GM12878 (cell line): ENCODE results near the gene ATP6V0A1. TPM values are rescaled to one million over a fixed set of nuclear protein-coding genes. Genes with fewer than 3 reads are reported as not detected.
"Not testable (repeated sequence)": the region's sequence is repeated elsewhere in the genome, so short reads cannot be mapped to it uniquely, and the experiment has no call there.

Experiments used
- ATAC-seq: fragments of 200-7000 bp; cut with Tn5 transposase; 3 replicates; pipeline ENCODE4 v1.9.1; 2020; ENCODE audit warnings: mild to moderate bottlenecking, moderate library complexity
- BruUV-seq: library from RNA; stranded (reverse); fragments of 400-500 nt; replicated peaks from 2 replicates; lab custom pipeline; 2021; lab: Mats Ljungman, UMichigan
- CTCF ChIA-PET: fragments of 300-600 bp; sonication (Branson Sonifier 250); formaldehyde crosslinking; extraction: SDS; loops from one replicate; lab custom pipeline; 2021; ENCODE audit warnings: inconsistent platforms; lab: Yijun Ruan, JAX
- POLR2A ChIA-PET: fragments of 350-600 bp; formaldehyde crosslinking; extraction: SDS; loops from one replicate; lab custom pipeline; 2021; ENCODE audit warnings: inconsistent platforms; lab: Charles Lee
- RAD21 ChIA-PET: fragments of 300-600 bp; sonication (Branson Sonifier 250); formaldehyde crosslinking; loops from one replicate; lab custom pipeline; 2023; ENCODE audit warnings: antibody characterized with exemption; ENCODE audit not compliant: unreplicated experiment; lab: Charles Lee
- SMC1A ChIA-PET: fragments of 300-600 bp; sonication (Branson Sonifier 250); formaldehyde crosslinking; loops from one replicate; lab custom pipeline; 2023; ENCODE audit not compliant: unreplicated experiment, uncharacterized antibody; lab: Charles Lee
- DNase-seq: peaks from one replicate; pipeline ENCODE4 v3.0.0-alpha.2; 2011; ENCODE audit warnings: low read depth, low spot score
- FAIRE-seq: peaks from 3 replicates; lab custom pipeline; 2011; peaks lifted over from hg19 to GRCh38; lab: Jason Lieb, UNC
- H2AFZ ChIP-seq: 2 replicates; pipeline ENCODE4 v1.6.0; 2011; ENCODE audit warnings: low read depth, low read length, control low read depth; ENCODE audit not compliant: control insufficient read depth
- H3K27ac ChIP-seq: 2 replicates; pipeline ENCODE4 v1.5.1; 2011; ENCODE audit warnings: control low read depth; ENCODE audit not compliant: control insufficient read depth, insufficient read depth
- H3K27me3 ChIP-seq, 2 experiments: replicated peaks in 1 of 2; 2 replicates each; pipeline versions ENCODE4 v1.6.0 to v1.6.1; 2011; ENCODE audit warnings: low read length in 1 of 2; ENCODE audit not compliant: control insufficient read depth in 2 of 2, insufficient read depth in 2 of 2
- H3K36me3 ChIP-seq, 2 experiments: 2 replicates each; pipeline ENCODE4 v1.5.1; 2011; ENCODE audit warnings: low read length in 1 of 2; ENCODE audit not compliant: control insufficient read depth in 2 of 2, insufficient read depth in 2 of 2
- H3K4me1 ChIP-seq: 2 replicates; pipeline ENCODE4 v1.6.1; 2011; ENCODE audit warnings: mild to moderate bottlenecking, low read length, moderate library complexity, mixed read lengths; ENCODE audit not compliant: control insufficient read depth, insufficient read depth
- H3K4me2 ChIP-seq: 2 replicates; pipeline ENCODE4 v1.6.0; 2011; ENCODE audit warnings: control low read depth; ENCODE audit not compliant: control insufficient read depth, insufficient read depth
- H3K4me3 ChIP-seq: fragments of 200-600 bp; sonication (generic); 2 replicates; pipeline ENCODE4 v1.5.1; 2016
- H3K79me2 ChIP-seq: 2 replicates; pipeline ENCODE4 v1.6.0; 2011; ENCODE audit warnings: low read length; ENCODE audit not compliant: control insufficient read depth, insufficient read depth
- H3K9ac ChIP-seq: 2 replicates; pipeline ENCODE4 v1.8.0; 2011; ENCODE audit warnings: low read length, control low read depth, mixed read lengths; ENCODE audit not compliant: control insufficient read depth, insufficient read depth
- H3K9me3 ChIP-seq: replicated peaks from 3 replicates; pipeline ENCODE4 v1.5.1; 2011; ENCODE audit warnings: mild to moderate bottlenecking, low read length; ENCODE audit not compliant: control insufficient read depth, insufficient read depth
- H4K20me1 ChIP-seq: 2 replicates; pipeline ENCODE4 v1.6.0; 2011; ENCODE audit not compliant: control insufficient read depth, insufficient read depth
- BHLHE40 ChIP-seq, 2 experiments: fragments of 450-650 bp in 1 of 2; IDR thresholded peaks; 2 replicates each; pipeline ENCODE4 v1.6.1; 2011 to 2017; ENCODE audit warnings: low read depth in 2 of 2, borderline replicate concordance in 1 of 2, improper control_type of control experiment in 1 of 2, low read length in 1 of 2, mild to moderate bottlenecking in 1 of 2
- CBX3 ChIP-seq: fragments of 200-600 bp; sonication (generic); IDR thresholded peaks from 2 replicates; pipeline ENCODE4 v1.6.1; 2016; ENCODE audit warnings: low read depth, borderline replicate concordance
- FOXK2 ChIP-seq: fragments of 450-650 bp; IDR thresholded peaks from 2 replicates; pipeline ENCODE4 v1.6.1; 2017; ENCODE audit warnings: mild to moderate bottlenecking, moderate library complexity
- IKZF1 ChIP-seq: fragments of 450-650 bp; conservative IDR thresholded peaks from 2 replicates; pipeline ENCODE4 v1.6.1; 2017; ENCODE audit warnings: antibody characterized with exemption, mild to moderate bottlenecking
- KLF5 ChIP-seq: fragments of 450-650 bp; IDR thresholded peaks from 2 replicates; pipeline ENCODE4 v1.6.1; 2014; ENCODE audit warnings: mild to moderate bottlenecking; ENCODE audit not compliant: partially characterized antibody
- MTA2 ChIP-seq: fragments of 450-650 bp; IDR thresholded peaks from 2 replicates; pipeline ENCODE4 v1.6.1; 2016; ENCODE audit warnings: low read depth, mild to moderate bottlenecking, moderate library complexity
- POLR2A ChIP-seq: IDR thresholded peaks from 2 replicates; pipeline ENCODE4 v1.6.1; 2011; ENCODE audit warnings: low read depth, mild to moderate bottlenecking, low read length
- SUZ12 ChIP-seq: fragments of 200-600 bp; sonication (generic); IDR thresholded peaks from one replicate; pipeline ENCODE4 v1.6.1; 2018; ENCODE audit warnings: antibody characterized with exemption, mild to moderate bottlenecking; ENCODE audit not compliant: unreplicated experiment
- ZNF384 ChIP-seq: IDR thresholded peaks from 2 replicates; pipeline ENCODE4 v1.6.1; 2012; ENCODE audit warnings: low read depth, mild to moderate bottlenecking, low read length, improper control_type of control experiment, borderline replicate concordance
- WGBS: methylation state at CpG from one replicate; pipeline ENCODE4 v1.1.6; 2016; ENCODE audit warnings: low lambda C conversion rate; ENCODE audit not compliant: insufficient replicate concordance, insufficient coverage; ENCODE audit errors: missing lambda C conversion rate; 5-methylcytosine and 5-hydroxymethylcytosine counted together
- in situ Hi-C: fragments of 300-500 bp; cut with MboI; formaldehyde crosslinking; loops from 9 replicates; pipeline ENCODE4 v1.14.3; 2018; ENCODE audit warnings: mixed read lengths
- intact Hi-C: fragments of 100-400 bp; cut with micrococcal nuclease; formaldehyde crosslinking; loops from one replicate; pipeline ENCODE4 v1.14.2; 2022; ENCODE audit not compliant: unreplicated experiment
- polyA plus RNA-seq, 11 experiments: library from polyadenylated mRNA; depleted of rRNA in 4 of 11; unstranded in 6 of 11; stranded (reverse) in 5 of 11; fragments of >200 nt; fragmentation: Nextera tagmentation in 4 of 11; fragmentation: Illumina TruSeq in 1 of 11; extraction: Ambion mirVana in 4 of 11; extraction: Trizol in 1 of 11; gene quantifications; 1 replicate in 1 of 11; 2 replicates in 10 of 11; pipeline versions ENCODE4 v1.2.1 to v1.2.3, GENCODE V29; 2011 to 2016; ENCODE audit warnings: inconsistent platforms in 2 of 11, missing spikeins in 2 of 11, low read depth in 1 of 11
- total RNA-seq, 4 experiments: library from RNA; depleted of rRNA in 3 of 4; stranded (reverse); fragments of >200 nt in 3 of 4; fragmentation: Illumina TruSeq in 1 of 4; extraction: Trizol in 1 of 4; gene quantifications; 2 replicates each; pipeline versions ENCODE4 v1.2.1 to v1.2.3, GENCODE V29; 2013 to 2021
- TF ChIP-seq, protein P1 (sequence below): fragments of 450-650 bp; IDR thresholded peaks from 2 replicates; pipeline ENCODE4 v1.6.1; 2017; ENCODE audit warnings: mild to moderate bottlenecking, low read depth, inconsistent platforms; ENCODE audit not compliant: poor library complexity, severe bottlenecking
- TF ChIP-seq, protein P2 (sequence below): IDR thresholded peaks from 2 replicates; pipeline ENCODE4 v1.6.1; 2012; ENCODE audit warnings: low read length, inconsistent platforms
- TF ChIP-seq, protein P3 (sequence below): fragments of 450-650 bp; IDR thresholded peaks from 2 replicates; pipeline ENCODE4 v1.6.1; 2014; ENCODE audit warnings: mild to moderate bottlenecking

Gene ATP6V0A1
- total and polyA plus RNA-seq, 10 of the 15 experiments (the other 5 are each of a cell fraction or from before 2014, with no cell fraction given), result 3.0 to 76.6 (median 30.9) TPM

DNA sequence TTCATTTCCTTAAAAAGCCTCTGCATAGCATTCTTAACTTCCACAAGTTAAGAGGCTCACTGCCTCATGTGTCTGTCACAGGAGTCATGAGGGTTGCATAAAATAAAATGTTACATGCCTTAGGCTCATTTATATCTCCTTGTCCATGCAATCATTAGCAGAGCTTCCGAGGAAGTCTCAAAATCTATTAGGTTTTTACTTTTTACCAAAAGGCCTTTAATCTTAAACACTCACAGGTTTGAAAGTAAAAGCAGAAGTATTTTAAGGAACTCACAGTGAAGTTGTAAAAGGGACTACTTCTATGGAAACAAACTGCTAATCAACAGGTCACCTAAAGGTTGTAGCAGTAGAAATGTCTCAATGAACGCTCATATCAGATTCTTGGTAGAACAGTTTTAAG lies 5.2 kb upstream of the ATP6V0A1 start (continued):
- TF ChIP-seq, protein P1, sequence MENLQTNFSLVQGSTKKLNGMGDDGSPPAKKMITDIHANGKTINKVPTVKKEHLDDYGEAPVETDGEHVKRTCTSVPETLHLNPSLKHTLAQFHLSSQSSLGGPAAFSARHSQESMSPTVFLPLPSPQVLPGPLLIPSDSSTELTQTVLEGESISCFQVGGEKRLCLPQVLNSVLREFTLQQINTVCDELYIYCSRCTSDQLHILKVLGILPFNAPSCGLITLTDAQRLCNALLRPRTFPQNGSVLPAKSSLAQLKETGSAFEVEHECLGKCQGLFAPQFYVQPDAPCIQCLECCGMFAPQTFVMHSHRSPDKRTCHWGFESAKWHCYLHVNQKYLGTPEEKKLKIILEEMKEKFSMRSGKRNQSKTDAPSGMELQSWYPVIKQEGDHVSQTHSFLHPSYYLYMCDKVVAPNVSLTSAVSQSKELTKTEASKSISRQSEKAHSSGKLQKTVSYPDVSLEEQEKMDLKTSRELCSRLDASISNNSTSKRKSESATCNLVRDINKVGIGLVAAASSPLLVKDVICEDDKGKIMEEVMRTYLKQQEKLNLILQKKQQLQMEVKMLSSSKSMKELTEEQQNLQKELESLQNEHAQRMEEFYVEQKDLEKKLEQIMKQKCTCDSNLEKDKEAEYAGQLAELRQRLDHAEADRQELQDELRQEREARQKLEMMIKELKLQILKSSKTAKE, result no peak
- TF ChIP-seq KLF5 (no peak), ZNF384 (no peak), POLR2A (no peak), IKZF1 (0 out of 2 replicates have a peak, but pooled peaks have one; percentile 29), FOXK2 (no peak), MTA2 (peak; percentile 19; the same call in 1 of the 2 replicates), BHLHE40 (IDR thresholded peaks at IDR 0.05; ENCODE audit: borderline replicate concordance in 1 of 2, low read depth in 2 of 2, low read length in 1 of 2) (no peak), SUZ12 (no peak), CBX3 (no peak)
- TF ChIP-seq, protein P2, sequence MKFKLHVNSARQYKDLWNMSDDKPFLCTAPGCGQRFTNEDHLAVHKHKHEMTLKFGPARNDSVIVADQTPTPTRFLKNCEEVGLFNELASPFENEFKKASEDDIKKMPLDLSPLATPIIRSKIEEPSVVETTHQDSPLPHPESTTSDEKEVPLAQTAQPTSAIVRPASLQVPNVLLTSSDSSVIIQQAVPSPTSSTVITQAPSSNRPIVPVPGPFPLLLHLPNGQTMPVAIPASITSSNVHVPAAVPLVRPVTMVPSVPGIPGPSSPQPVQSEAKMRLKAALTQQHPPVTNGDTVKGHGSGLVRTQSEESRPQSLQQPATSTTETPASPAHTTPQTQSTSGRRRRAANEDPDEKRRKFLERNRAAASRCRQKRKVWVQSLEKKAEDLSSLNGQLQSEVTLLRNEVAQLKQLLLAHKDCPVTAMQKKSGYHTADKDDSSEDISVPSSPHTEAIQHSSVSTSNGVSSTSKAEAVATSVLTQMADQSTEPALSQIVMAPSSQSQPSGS, result no peak
- TF ChIP-seq, protein P3, sequence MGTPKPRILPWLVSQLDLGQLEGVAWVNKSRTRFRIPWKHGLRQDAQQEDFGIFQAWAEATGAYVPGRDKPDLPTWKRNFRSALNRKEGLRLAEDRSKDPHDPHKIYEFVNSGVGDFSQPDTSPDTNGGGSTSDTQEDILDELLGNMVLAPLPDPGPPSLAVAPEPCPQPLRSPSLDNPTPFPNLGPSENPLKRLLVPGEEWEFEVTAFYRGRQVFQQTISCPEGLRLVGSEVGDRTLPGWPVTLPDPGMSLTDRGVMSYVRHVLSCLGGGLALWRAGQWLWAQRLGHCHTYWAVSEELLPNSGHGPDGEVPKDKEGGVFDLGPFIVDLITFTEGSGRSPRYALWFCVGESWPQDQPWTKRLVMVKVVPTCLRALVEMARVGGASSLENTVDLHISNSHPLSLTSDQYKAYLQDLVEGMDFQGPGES, result no peak

DNA sequence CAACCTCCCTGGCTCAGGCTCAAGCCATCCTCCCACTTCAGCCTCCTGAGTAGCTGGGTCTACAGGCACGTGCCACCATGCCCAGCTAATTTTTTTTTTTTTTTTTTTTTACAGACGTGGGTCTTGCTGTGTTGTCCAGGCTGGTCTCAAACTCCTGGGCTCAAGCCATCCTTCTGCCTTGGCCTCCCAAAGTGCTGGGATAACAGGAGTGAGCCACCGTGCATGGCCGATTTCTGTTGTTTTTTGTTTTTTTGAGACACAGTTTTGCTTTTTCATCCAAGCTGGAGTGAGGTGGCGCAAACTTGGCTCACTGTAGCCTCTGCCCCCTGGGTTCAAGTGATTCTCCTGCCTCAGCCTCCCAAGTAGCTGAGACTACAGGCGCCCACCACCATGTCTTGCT lies 3.7 kb upstream of the ATP6V0A1 start:
- H4K20me1 ChIP-seq, in situ Hi-C loops, H3K4me3 ChIP-seq, DNase-seq, FAIRE-seq, H2AFZ ChIP-seq, H3K9me3 ChIP-seq, intact Hi-C loops, BruUV-seq, H3K4me2 ChIP-seq, ATAC-seq, H3K36me3 ChIP-seq, H3K9ac ChIP-seq, H3K27me3 ChIP-seq, H3K27ac ChIP-seq: not testable (repeated sequence)
- WGBS, result 91% methylated on average over 5 of the region's 6 CpGs
- CTCF ChIA-PET, result interaction anchor here (2.1 kb wide), 1 partner anchor 14 kb away, joined by 21 read pairs; no protein-coding TSS in a partner anchor
- H3K79me2 ChIP-seq, result peaks cover 12% of the 10 kb centered on the region
- SMC1A ChIA-PET, result interaction anchor here (1.2 to 2.6 kb wide), 5 partner anchors 11 to 58 kb away, joined by 3 to 17 read pairs (median 7); no protein-coding TSS in a partner anchor
- peaks cover 27% of the 10 kb centered on the region for H3K4me1 ChIP-seq
- RAD21 ChIA-PET, result interaction anchor here (2.4 kb wide), 1 partner anchor 14 kb away, joined by 13 read pairs; no protein-coding TSS in a partner anchor
- POLR2A ChIA-PET, result interaction anchor here (0.6 to 1.8 kb wide), 5 partner anchors 20 to 164 kb away, joined by 3 to 5 read pairs (median 4); no protein-coding TSS in a partner anchor
